DMS114 treated with DMSO at 0.1 percent for 48 hours (cell line): ENCODE results near the gene HMGB4.

Source experiments
- DNase-seq: peaks from one replicate; lab custom pipeline; 2025; ENCODE audit not compliant: unreplicated experiment; lab: John Stamatoyannopoulos, UW

The HMGB4 gene

DNA sequence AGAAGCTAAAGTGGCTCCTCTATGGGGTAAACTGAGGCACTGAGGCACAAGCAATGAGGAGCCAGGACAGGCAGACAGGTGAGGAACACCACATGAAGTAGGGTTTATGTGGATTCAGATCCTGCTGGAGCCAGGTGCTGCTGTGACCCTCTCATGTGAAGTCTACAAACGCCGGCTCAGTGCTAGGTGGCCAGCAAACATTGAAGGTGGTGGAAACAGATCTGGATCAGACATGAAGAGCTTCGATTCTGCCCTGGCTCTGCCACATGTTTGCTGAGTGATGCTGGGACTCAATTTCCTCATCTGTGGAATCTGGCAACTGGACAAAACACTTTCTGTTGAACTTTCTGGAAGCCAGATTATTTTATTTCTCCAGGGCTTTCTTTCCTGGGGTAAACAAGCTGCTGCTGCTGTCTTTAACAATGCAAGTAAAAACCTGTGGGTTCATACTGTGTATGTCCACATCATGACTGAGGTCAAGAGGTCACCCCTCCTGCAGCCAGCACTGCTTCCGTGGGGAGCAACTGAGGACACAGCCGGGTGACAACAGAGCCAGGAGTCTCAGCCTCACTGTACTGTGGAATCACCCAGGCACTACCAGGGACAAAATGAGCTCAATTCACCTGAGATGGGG lies 33.3 kb downstream of the HMGB4 start:
- DNase-seq = no peak

DNA sequence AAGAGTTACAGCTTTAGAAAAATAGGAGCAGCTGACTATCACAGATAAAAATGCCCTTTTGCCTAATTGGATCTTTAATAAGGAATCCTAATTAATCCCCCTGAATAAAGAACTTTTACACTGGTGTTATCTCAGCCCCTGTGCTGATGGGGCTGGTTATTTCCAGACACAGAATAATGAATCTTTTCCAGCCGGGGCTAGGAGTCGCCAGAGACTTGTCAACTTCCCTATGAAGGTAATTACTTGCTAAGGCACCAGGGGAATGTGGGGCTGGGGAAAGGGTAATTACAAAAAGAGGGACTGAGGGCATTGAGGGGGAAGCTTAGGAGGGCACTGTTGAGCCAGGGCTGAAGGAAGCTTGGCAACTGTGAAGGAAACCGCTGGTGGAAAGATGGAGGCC lies 34.5 kb downstream of the HMGB4 start:
- no peak for DNase-seq

DNA sequence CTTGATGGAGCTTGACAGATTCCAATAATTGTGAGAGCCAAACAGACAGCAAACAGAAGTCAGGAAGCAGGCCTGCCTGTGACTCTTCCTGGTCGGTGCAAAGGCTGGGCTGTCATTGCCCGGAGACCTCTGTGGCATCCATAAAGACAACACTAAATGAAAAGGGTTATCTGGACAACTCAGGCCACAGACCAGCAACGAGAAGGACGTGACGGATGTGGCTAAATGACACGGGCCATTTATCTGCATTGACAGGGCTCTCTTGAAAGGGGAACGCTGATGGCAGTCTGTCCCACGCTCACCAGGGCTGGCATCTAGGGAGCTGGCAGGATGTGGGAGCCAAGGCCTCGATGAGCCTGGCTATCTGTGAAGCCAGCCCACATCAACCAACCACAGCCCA lies 35.0 kb downstream of the HMGB4 start:
- DNase-seq = no peak

DNA sequence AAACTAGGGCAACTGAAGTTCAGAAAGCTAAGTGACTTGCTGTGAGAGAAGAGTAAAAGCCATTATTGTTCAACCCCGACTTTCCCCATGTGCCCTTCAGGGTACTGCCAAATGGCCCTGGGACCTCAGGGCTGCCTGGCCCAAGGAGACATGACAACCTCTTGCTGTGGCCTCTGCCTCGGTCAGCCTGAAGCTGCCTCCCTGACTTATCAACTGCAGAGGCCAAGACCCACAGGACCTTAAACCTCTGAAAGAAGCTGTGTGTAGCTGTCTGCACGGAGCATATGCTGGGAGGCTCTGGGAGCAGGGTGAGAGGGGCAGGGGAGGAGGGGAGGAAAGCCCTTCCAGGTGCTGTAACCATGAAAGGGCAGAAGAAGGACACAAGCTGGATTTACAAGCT lies 35.9 kb downstream of the HMGB4 start:
- DNase-seq = no peak

DNA sequence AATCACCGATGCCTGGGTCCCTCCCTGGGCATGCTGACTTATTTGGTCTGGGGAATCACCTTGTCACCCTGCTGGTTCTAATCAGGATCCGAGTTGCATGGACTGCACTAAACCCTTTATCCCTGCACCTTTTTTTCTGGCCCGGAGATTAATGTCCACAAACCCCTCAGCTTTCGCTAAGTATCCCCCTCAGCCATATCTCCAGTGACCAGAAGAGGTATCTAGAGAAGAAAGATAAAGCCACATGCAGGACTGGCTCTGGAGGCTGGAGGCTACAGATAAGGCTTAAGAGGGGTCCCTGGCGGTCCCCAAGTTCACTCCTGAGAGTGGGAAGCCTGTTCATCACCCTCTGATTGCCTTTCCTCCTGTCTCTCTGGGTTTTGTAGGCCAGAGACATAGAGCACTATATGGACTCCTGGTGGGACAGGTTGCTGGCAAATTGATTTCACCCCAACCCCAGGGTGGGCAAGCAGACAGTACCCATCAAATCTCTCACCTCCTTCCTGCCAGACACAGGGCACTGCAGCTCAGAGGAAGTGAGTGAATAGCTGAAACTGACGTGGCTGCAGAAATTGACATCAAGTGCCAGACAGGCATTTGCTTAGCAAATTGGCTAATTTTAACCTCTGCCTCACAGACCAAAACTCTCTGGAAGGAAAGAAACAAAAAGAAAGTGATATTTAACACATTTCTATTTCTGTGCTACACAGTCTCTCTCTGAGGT lies 38.8 kb downstream of the HMGB4 start:
- no peak for DNase-seq

DNA sequence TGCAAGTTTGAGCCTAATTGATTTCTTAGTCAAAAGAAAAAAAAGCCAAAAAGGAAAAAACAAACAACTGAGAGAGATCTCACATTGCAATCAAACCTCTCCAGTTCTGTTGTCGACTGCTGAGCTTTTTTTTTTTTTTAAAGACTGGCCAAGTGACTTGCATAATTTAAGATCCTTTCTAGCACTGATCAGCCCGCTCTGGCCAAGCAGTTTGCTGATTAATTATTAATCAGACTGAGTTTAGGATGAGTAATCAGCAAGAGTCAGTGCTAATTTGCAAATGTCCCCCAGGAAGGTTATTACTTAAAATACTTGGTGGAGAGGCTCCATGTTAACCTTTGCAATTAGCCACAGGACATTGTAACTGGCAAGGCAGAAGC lies 39.3 kb downstream of the HMGB4 start:
- DNase-seq = no peak

DNA sequence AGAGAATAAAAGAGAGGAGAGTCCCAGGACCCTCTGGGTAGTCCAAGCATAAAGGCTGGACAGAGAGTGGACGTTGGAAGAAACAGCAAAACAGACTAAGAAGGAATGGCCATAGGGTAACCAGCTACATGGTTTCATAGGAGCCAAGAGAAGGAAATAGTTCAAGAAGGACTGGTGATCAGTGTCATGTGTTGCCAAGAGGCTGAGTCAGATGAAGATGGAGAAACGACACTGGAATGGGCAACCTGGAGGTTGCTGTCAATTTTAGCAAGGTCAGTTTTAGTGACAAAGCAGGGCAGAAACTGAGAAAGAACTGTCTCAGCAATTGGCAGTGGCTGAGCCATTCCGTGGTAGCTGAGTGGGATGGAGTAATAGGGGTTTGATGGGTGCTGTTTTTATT lies 41.4 kb downstream of the HMGB4 start:
- DNase-seq = no peak

DNA sequence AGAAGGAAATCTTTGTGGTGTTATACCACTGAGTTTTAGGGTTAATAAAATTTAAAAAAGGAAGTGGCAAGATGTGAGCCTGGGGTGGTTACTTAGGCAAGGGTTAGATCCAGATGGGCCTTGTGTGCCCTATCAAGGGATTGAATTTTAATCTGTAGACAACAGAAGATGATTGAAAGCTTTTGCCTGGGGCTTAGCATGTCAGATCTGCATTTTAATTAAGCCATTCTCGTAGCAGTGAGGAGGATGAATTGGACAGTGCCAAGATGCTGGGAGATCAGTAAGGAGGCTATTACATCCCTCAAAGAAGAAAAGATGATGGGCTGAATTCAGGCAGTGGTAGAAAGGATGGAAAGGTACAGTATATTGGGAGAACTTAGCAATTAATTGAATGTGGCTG lies 42.3 kb downstream of the HMGB4 start:
- no peak for DNase-seq

DNA sequence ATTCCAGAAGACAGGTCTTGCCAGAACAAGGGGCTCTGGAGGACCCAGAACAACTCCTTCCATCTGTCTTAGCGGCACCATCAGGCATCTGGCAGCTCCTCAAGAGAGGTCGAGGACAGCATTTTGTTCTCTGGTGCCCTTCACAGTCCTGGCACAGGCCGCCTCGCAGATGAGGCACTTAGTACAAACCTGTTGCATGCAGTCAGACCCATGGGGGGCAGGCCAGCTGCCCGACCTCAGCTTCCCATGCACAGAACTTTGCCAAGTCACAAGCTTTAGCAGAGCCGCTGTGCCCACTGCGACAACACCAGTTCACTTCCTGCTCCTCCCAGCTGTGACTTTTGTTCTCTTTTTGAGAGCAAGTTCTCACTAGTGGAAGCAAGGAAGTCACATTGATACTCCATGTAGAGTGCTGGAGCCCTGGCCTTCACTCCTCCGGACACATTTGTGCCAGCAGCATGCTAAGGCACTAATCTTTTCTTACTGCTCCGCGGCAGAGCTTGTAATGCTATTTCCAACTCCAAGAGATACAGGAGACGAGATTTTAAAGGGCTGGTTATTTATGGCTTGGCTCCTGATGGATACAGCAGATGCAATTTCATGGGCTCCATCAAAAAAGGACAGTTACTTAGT lies 44.6 kb downstream of the HMGB4 start:
- no peak for DNase-seq
